ENCODE results near the gene OOEP. TPM values are rescaled to one million over a fixed set of nuclear protein-coding genes. Genes with fewer than 3 reads are reported as not detected.

Gene OOEP
- total RNA-seq, 1 experiment from 2014 or later, result 10.9 TPM

DNA sequence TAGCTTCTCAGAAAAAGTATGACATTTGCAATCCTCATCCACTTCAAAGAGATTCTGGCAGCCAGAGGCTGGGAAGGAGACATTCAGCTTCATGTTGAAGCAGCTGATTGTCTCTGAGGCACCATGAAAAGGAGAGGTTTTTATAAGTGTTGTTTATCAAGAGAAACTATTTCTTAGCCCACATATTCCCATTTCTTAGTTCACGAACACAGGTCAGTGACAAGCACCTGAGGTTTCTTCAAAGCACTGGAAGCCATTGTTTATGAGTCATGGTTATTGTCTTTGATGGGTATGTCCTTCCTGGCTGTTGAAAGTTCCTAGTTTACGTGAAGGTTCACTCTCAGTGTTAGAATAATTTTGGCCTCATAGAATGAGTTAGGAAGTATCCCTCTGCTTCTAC lies 22.0 kb upstream of the OOEP start:
- no peak for TF ChIP-seq EZH2 (IDR thresholded peaks at IDR 0.05; ENCODE audit: low read depth)
- TF ChIP-seq, protein P1, sequence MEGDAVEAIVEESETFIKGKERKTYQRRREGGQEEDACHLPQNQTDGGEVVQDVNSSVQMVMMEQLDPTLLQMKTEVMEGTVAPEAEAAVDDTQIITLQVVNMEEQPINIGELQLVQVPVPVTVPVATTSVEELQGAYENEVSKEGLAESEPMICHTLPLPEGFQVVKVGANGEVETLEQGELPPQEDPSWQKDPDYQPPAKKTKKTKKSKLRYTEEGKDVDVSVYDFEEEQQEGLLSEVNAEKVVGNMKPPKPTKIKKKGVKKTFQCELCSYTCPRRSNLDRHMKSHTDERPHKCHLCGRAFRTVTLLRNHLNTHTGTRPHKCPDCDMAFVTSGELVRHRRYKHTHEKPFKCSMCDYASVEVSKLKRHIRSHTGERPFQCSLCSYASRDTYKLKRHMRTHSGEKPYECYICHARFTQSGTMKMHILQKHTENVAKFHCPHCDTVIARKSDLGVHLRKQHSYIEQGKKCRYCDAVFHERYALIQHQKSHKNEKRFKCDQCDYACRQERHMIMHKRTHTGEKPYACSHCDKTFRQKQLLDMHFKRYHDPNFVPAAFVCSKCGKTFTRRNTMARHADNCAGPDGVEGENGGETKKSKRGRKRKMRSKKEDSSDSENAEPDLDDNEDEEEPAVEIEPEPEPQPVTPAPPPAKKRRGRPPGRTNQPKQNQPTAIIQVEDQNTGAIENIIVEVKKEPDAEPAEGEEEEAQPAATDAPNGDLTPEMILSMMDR (conservative IDR thresholded peaks at IDR 0.05), result no peak
- H3K9me2 ChIP-seq (ENCODE audit: insufficient read depth), result no peaks in the 10 kb centered on the region
- H4K20me1 ChIP-seq (ENCODE audit: insufficient read depth), result no peaks in the 10 kb centered on the region
- H3K79me2 ChIP-seq (ENCODE audit: low read depth), result no peaks in the 10 kb centered on the region
- H3K4me2 ChIP-seq, result 0 out of 2 replicates have a peak overlapping the region, but pooled peaks have one; percentile 11
- peaks cover 38% of the 10 kb centered on the region; the same call in 1 of the 2 replicates for H3F3A ChIP-seq (ENCODE audit: insufficient read depth, low read depth)
- H3K36me3 ChIP-seq (ENCODE audit: low read depth), result no peaks in the 10 kb centered on the region
- H3K27ac ChIP-seq, result no peak overlapping the region
- no peak overlapping the region for H2AFZ ChIP-seq
- ChIA-PET CTCF (no interaction called here), POLR2A (ENCODE audit: unreplicated experiment) (interaction anchor here (0.7 kb wide), 1 partner anchor 70 kb away, joined by 3 read pairs; no protein-coding TSS in a partner anchor)
- peaks cover 35% of the 10 kb centered on the region for H3K4me1 ChIP-seq (replicated peaks; ENCODE audit: insufficient read depth)
- peak in 1 of 2 experiments; percentile 46 for DNase-seq
- H3K4me3 ChIP-seq, result no peak overlapping the region
- BruUV-seq (replicated peaks), result no TSS peak
- no peaks in the 10 kb centered on the region for H3K9me3 ChIP-seq (ENCODE audit: insufficient read depth, low read depth)
- no peaks in the 10 kb centered on the region for H3K27me3 ChIP-seq (ENCODE audit: insufficient read depth, low read depth)
- intact Hi-C loops (cut with micrococcal nuclease; ENCODE audit: unreplicated experiment), result no loop called here

DNA sequence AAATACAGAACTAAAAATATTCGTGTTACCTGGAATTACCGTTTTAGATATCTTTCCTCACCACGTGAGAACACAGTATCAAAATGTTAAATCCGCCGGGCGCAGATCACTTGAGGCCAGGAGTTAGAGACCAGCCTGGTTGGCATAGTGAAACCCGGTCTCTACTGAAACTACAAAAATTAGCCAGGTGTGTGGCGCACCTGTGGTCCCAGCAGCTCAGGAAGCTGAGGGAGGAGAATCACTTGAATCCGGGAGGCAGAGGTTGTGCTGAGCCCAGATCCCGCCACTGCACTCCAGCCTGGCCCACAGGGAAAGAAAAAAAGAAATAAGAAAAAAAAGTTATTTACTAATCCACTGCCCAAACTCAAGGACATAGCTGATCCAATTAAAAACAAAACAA lies 20.2 kb upstream of the OOEP start:
- no peak for DNase-seq
- ChIA-PET CTCF (interaction anchor here (0.6 kb wide), 1 partner anchor 25 kb away, joined by 12 read pairs; no protein-coding TSS in a partner anchor), POLR2A (ENCODE audit: unreplicated experiment) (no interaction called here)
- H3K9me2 ChIP-seq (ENCODE audit: insufficient read depth), result no peaks in the 10 kb centered on the region
- H4K20me1 ChIP-seq (ENCODE audit: insufficient read depth), result no peaks in the 10 kb centered on the region
- no TSS peak for BruUV-seq (replicated peaks)
- no peaks in the 10 kb centered on the region for H3K9me3 ChIP-seq (ENCODE audit: insufficient read depth, low read depth)
- peak overlapping the region; percentile 81; the same call in 1 of the 2 replicates for H3K4me2 ChIP-seq
- H3F3A ChIP-seq (ENCODE audit: insufficient read depth, low read depth), result peaks cover 38% of the 10 kb centered on the region; the same call in 1 of the 2 replicates
- peak overlapping the region; percentile 78 for H3K27ac ChIP-seq
- H3K4me1 ChIP-seq (replicated peaks; ENCODE audit: insufficient read depth), result peaks cover 31% of the 10 kb centered on the region
- TF ChIP-seq, protein P1 (conservative IDR thresholded peaks at IDR 0.05), result no peak
- no peak for TF ChIP-seq EZH2 (IDR thresholded peaks at IDR 0.05; ENCODE audit: low read depth)
- H3K79me2 ChIP-seq (ENCODE audit: low read depth), result no peaks in the 10 kb centered on the region
- no peak overlapping the region for H2AFZ ChIP-seq
- H3K4me3 ChIP-seq, result no peak overlapping the region
- no peaks in the 10 kb centered on the region for H3K36me3 ChIP-seq (ENCODE audit: low read depth)
- no peaks in the 10 kb centered on the region for H3K27me3 ChIP-seq (ENCODE audit: insufficient read depth, low read depth)
- intact Hi-C loops (cut with micrococcal nuclease; ENCODE audit: unreplicated experiment), result loop anchor here (1.0 to 5.0 kb wide), 3 partner anchors 60 to 262 kb away; partner anchors contain the start of gene SLC17A5

DNA sequence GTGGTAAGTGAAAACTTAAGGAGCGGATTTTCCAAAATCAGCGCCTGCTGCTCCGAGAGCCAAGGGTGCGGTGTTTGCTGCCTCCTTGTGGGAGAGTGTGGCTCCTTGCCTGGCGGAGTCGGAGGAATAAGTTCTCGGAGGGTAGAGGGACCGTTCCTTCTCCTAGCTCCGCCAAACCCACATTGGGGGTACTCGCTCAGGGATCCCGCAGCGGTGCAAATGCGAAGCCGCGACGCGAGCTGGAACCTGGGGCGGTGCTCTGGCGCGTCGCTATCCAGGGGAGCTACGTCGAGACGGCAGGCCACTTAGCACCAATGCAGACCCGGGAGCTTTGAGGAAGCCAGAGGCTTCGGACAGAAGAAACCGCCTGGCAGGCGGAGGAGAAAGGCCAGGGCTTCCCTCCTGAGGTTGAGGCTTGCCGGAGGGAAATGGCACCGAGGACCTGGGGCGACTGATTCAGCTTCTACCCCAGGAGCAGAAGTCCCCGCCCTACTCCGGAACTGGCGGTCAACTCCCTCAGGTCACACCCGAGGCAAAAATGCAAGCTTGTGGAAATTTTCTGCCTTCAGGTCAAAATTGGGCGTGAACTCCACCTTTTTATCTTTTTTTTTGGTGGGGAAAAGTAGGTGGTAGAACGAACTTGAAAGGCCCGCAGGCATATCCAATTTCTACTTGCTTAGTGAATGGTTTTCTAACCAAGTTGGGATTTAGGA lies 19.3 kb upstream of the OOEP start:
- H3F3A ChIP-seq (ENCODE audit: insufficient read depth, low read depth), result peaks cover 36% of the 10 kb centered on the region; the same call in 1 of the 2 replicates
- no peaks in the 10 kb centered on the region for H3K9me3 ChIP-seq (ENCODE audit: insufficient read depth, low read depth)
- intact Hi-C loops (cut with micrococcal nuclease; ENCODE audit: unreplicated experiment), result loop anchor here (1.0 to 5.0 kb wide), 3 partner anchors 61 to 263 kb away; partner anchors contain the start of gene SLC17A5
- H3K36me3 ChIP-seq (ENCODE audit: low read depth), result no peaks in the 10 kb centered on the region
- H3K4me1 ChIP-seq (replicated peaks; ENCODE audit: insufficient read depth), result peaks cover 31% of the 10 kb centered on the region
- H3K4me3 ChIP-seq, result peak overlapping the region; percentile 58
- H3K4me2 ChIP-seq, result peak overlapping the region; percentile 81
- peak overlapping the region; percentile 85 for H2AFZ ChIP-seq
- POLR2A ChIA-PET (ENCODE audit: unreplicated experiment), result interaction anchor here (0.5 to 0.7 kb wide), 3 partner anchors 61 to 264 kb away, joined by 3 to 6 read pairs (median 5); no protein-coding TSS in a partner anchor
- CTCF ChIA-PET, result interaction anchor here (0.7 to 1.5 kb wide), 6 partner anchors 10 to 264 kb away, joined by 3 to 7 read pairs (median 3); no protein-coding TSS in a partner anchor
- peak; percentile 86 to 87 for DNase-seq
- H3K27ac ChIP-seq, result peak overlapping the region; percentile 78
- no peaks in the 10 kb centered on the region for H3K79me2 ChIP-seq (ENCODE audit: low read depth)
- no peaks in the 10 kb centered on the region for H3K9me2 ChIP-seq (ENCODE audit: insufficient read depth)
- no peaks in the 10 kb centered on the region for H4K20me1 ChIP-seq (ENCODE audit: insufficient read depth)
- TF ChIP-seq EZH2 (IDR thresholded peaks at IDR 0.05; ENCODE audit: low read depth), result no peak
- TF ChIP-seq, protein P1 (conservative IDR thresholded peaks at IDR 0.05), result peak; percentile 77
- H3K27me3 ChIP-seq (ENCODE audit: insufficient read depth, low read depth), result no peaks in the 10 kb centered on the region
- BruUV-seq (replicated peaks), result TSS peak; percentile 77
